PFSK-1 (cell line): ENCODE measurements around the gene DCAF8.

Experiments
- FOXP2 ChIP-seq: optimal IDR thresholded peaks from 2 replicates; pipeline ENCODE3; 2011; ENCODE audit warnings: borderline replicate concordance, control low read depth, inconsistent platforms; ENCODE audit not compliant: insufficient read depth; ENCODE audit errors: extremely low read length, extremely low read depth
- POLR2AphosphoS5 ChIP-seq: IDR thresholded peaks from 2 replicates; pipeline ENCODE4 v1.6.1; 2012; ENCODE audit warnings: low read depth, mild to moderate bottlenecking, control low read depth, low read length, moderate library complexity
- REST ChIP-seq, 2 experiments: IDR thresholded peaks; 2 replicates each; pipeline versions ENCODE4 v1.6.1 to v1.8.0; 2011 to 2012; ENCODE audit warnings: low read depth in 2 of 2, low read length in 2 of 2, control low read depth in 1 of 2, inconsistent platforms in 1 of 2, mild to moderate bottlenecking in 1 of 2, moderate library complexity in 1 of 2; ENCODE audit not compliant: insufficient read depth in 1 of 2
- SIN3A ChIP-seq: IDR thresholded peaks from 2 replicates; pipeline ENCODE4 v1.6.1; 2012; ENCODE audit warnings: mild to moderate bottlenecking, low read length, moderate library complexity, borderline replicate concordance; ENCODE audit not compliant: insufficient read depth
- TAF1 ChIP-seq: IDR thresholded peaks from 2 replicates; pipeline ENCODE4 v1.6.1; 2012; ENCODE audit warnings: low read length, control low read depth, borderline replicate concordance; ENCODE audit not compliant: insufficient read depth

DCAF8 gene

GRCh38 chr1:160210561-160210960 is 51.8 kb downstream of the DCAF8 start:
- TF ChIP-seq REST (IDR thresholded peaks at IDR 0.05; ENCODE audit: insufficient read depth in 1 of 2, low read depth in 2 of 2, low read length in 2 of 2) (no peak), POLR2AphosphoS5 (0 out of 2 replicates have a peak, but pooled peaks have one; percentile 21), SIN3A (no peak)

GRCh38 chr1:160209321-160210046 is 52.9 kb downstream of the DCAF8 start:
- TF ChIP-seq REST (IDR thresholded peaks at IDR 0.05; ENCODE audit: insufficient read depth in 1 of 2, low read depth in 2 of 2, low read length in 2 of 2) (no peak), FOXP2 (no peak), POLR2AphosphoS5 (no peak), TAF1 (no peak), SIN3A (no peak)

GRCh38 chr1:160208557-160209320 is 53.6 kb downstream of the DCAF8 start:
- TF ChIP-seq FOXP2 = no peak
- peak; percentile 43; the same call in 1 of the 2 replicates for TF ChIP-seq POLR2AphosphoS5
- no peak for TF ChIP-seq SIN3A
- no peak for TF ChIP-seq TAF1
- no peak for TF ChIP-seq REST (IDR thresholded peaks at IDR 0.05; ENCODE audit: insufficient read depth in 1 of 2, low read depth in 2 of 2, low read length in 2 of 2)

GRCh38 chr1:160207771-160208556 is 54.4 kb downstream of the DCAF8 start:
- TF ChIP-seq TAF1 (no peak), POLR2AphosphoS5 (no peak), FOXP2 (no peak), SIN3A (no peak)

- TF ChIP-seq POLR2AphosphoS5 (no peak), SIN3A (no peak), FOXP2 (no peak)
Observed at GRCh38 chr1:160207118-160207650, 55.2 kb downstream of the DCAF8 start.
